Muscle of back (tissue), 11 donors: ENCODE measurements around the gene BIN1. TPM values are rescaled to one million over a fixed set of nuclear protein-coding genes. Genes with fewer than 3 reads are reported as not detected.
A peak's percentile ranks its signal among the peaks of the same experiment; 100 is the strongest.

ENCODE experiments used
- DNase-seq, 3 donors: peaks; one replicate each; pipeline versions ENCODE4 v3.0.0 to v3.0.0-alpha.2; 2013
- polyA plus RNA-seq, 10 donors: library from polyadenylated mRNA; unstranded; fragments of 120-200 nt; gene quantifications; one replicate each; pipeline ENCODE4 v1.2.1, GENCODE V29; 2013; ENCODE audit not compliant: insufficient read length in 10 of 10

Gene BIN1
- polyA plus RNA-seq, 10 donors, result 526 to 885 (median 760) TPM

GRCh38 chr2:127078666-127079270 is 28.2 kb downstream of the BIN1 start:
- DNase-seq, result no peak

- no peak for DNase-seq
Measured at GRCh38 chr2:127078028-127078427, 28.9 kb downstream of the BIN1 start.

GRCh38 chr2:127076924-127077323 is 30.0 kb downstream of the BIN1 start:
- DNase-seq, result no peak

- no peak for DNase-seq
Measured at GRCh38 chr2:127076290-127076689, 30.7 kb downstream of the BIN1 start.

- DNase-seq, result no peak
Measured at GRCh38 chr2:127075821-127076220, 31.1 kb downstream of the BIN1 start.

- no peak for DNase-seq
Measured at GRCh38 chr2:127074936-127075335, 32.0 kb downstream of the BIN1 start.

- DNase-seq, result no peak
Measured at GRCh38 chr2:127074358-127074757, 32.6 kb downstream of the BIN1 start.

GRCh38 chr2:127072970-127073369 is 34.0 kb downstream of the BIN1 start:
- peak in 1 of 3 donors; percentile 73 for DNase-seq

GRCh38 chr2:127072396-127072795 is 34.6 kb downstream of the BIN1 start:
- no peak for DNase-seq

GRCh38 chr2:127071901-127072328 is 35.0 kb downstream of the BIN1 start:
- no peak for DNase-seq

GRCh38 chr2:127070221-127070620 is 36.7 kb downstream of the BIN1 start:
- no peak for DNase-seq

- no peak for DNase-seq
Measured at GRCh38 chr2:127069536-127069935, 37.4 kb downstream of the BIN1 start.

- DNase-seq, result no peak
Measured at GRCh38 chr2:127069003-127069402, 38.0 kb downstream of the BIN1 start.

GRCh38 chr2:127068351-127068741 is 38.6 kb downstream of the BIN1 start:
- no peak for DNase-seq

GRCh38 chr2:127067620-127068350 is 39.2 kb downstream of the BIN1 start:
- DNase-seq, result peak in 2 of 3 donors; percentile 72 to 82

GRCh38 chr2:127066942-127067341 is 40.0 kb downstream of the BIN1 start:
- DNase-seq, result peak in 1 of 3 donors; percentile 74

GRCh38 chr2:127065940-127066318 is 41.0 kb downstream of the BIN1 start:
- no peak for DNase-seq

GRCh38 chr2:127065299-127065939 is 41.5 kb downstream of the BIN1 start:
- no peak for DNase-seq

GRCh38 chr2:127064642-127065250 is 42.2 kb downstream of the BIN1 start:
- peak; percentile 89 to 95 (median 93) for DNase-seq

GRCh38 chr2:127063701-127064590 is 43.0 kb downstream of the BIN1 start:
- DNase-seq, result no peak
